Measurements from ENCODE around the gene TMEM14A. TPM values are rescaled to one million over a fixed set of nuclear protein-coding genes. Genes with fewer than 3 reads are reported as not detected.

TMEM14A gene
- total and polyA plus RNA-seq, 2 of the 8 experiments (the other 6 are each of a cell fraction or from before 2014, with no cell fraction given) = 11.1 to 11.2 TPM

GRCh38 chr6:52704060-52704459, 33.1 kb downstream of the TMEM14A start (continued):
- TF ChIP-seq CHD7 (IDR thresholded peaks at IDR 0.05; ENCODE audit: insufficient replicate concordance, low read length) (no peak), CREB1 (IDR thresholded peaks at IDR 0.05) (no peak), EGR1 (IDR thresholded peaks at IDR 0.05; ENCODE audit: borderline replicate concordance, low read depth, low read length) (no peak), SP2 (IDR thresholded peaks at IDR 0.05; ENCODE audit: low read length) (no peak), HDAC2 (IDR thresholded peaks at IDR 0.05; ENCODE audit: borderline replicate concordance in 1 of 2, low read depth in 2 of 2, low read length in 2 of 2) (no peak), POLR2A (IDR thresholded peaks at IDR 0.05; ENCODE audit: control extremely low read depth in 1 of 2, low read depth in 2 of 2, low read length in 2 of 2) (no peak)
